ENCODE results near the gene ZCCHC7. TPM values are rescaled to one million over a fixed set of nuclear protein-coding genes. Genes with fewer than 3 reads are reported as not detected.

Gene ZCCHC7
- total and polyA plus RNA-seq, 2 of the 8 experiments (the other 6 are each of a cell fraction or from before 2014, with no cell fraction given), result 12.2 to 27.5 TPM

DNA sequence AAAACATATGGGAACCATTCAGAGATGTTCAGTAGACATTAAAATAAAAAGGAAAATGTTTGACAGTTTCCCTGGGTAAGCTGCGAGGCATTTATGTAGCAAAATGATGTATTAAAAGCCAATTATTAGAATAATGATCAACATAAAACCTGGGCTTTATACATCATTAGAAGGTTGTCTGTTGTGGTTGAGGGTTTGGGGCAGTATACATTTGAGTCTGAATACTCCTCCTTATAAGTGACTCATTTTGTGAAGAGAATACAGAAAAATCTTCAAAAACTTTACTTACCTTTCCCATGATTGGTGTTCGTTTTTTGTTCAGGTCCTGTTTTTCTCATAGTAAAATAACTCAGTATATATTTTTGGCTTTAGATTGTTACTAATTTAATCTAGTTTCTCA lies 119.5 kb downstream of the ZCCHC7 start:
- Histone ChIP-seq H3K9ac (replicated peaks in 1 of 4; ENCODE audit: extremely low read depth in 1 of 4, low read depth in 3 of 4, low read length in 3 of 4) (no peak overlapping the region), H2AFZ (ENCODE audit: low read length) (no peak overlapping the region), H2AK5ac (ENCODE audit: low read depth, low read length) (no peak overlapping the region), H2BK5ac (ENCODE audit: low read depth, low read length) (no peak overlapping the region), H3K56ac (replicated peaks; ENCODE audit: insufficient read length, low read depth, low read length) (no peak overlapping the region), H4K8ac (ENCODE audit: extremely low read depth, insufficient read depth, low read length) (no peak overlapping the region), H3K79me2 (ENCODE audit: control insufficient read depth in 1 of 2, insufficient read depth in 2 of 2, low read length in 2 of 2) (peaks cover 0 to 14% of the 10 kb centered on the region in 2 experiments; a peak in 1 of 4 replicates), H4K91ac (replicated peaks; ENCODE audit: insufficient read length, low read length) (no peak overlapping the region), H2BK20ac (ENCODE audit: low read length) (no peak overlapping the region), H2BK120ac (replicated peaks; ENCODE audit: low read depth, low read length) (no peak overlapping the region), H3K79me1 (ENCODE audit: low read depth, low read length) (0 out of 2 replicates have a peak, but pooled peaks cover 2% of the 10 kb centered on the region), H3K14ac (ENCODE audit: insufficient read length) (no peak overlapping the region), H3K4me3 (ENCODE audit: extremely low read depth in 1 of 4, insufficient read depth in 2 of 4, low read depth in 3 of 4, low read length in 4 of 4) (no peak overlapping the region), H3K23ac (ENCODE audit: insufficient read length) (no peak overlapping the region), H2BK12ac (ENCODE audit: low read depth, low read length) (no peak overlapping the region), H4K5ac (ENCODE audit: insufficient read length, low read depth, low read length) (no peak overlapping the region), H3K4ac (replicated peaks; ENCODE audit: insufficient read length, low read depth, low read length) (no peak overlapping the region), H3K4me2 (ENCODE audit: insufficient read depth in 1 of 2, low read depth in 2 of 2, low read length in 2 of 2) (no peak overlapping the region), H3K27me3 (replicated peaks in 1 of 4; ENCODE audit: control insufficient read depth in 3 of 4, extremely low read depth in 1 of 4, insufficient read depth in 3 of 4, low read length in 3 of 4) (no peaks in the 10 kb centered on the region), H3K23me2 (ENCODE audit: low read depth, low read length) (no peaks in the 10 kb centered on the region), H3K27ac (ENCODE audit: low read depth, low read length) (no peak overlapping the region), H4K20me1 (replicated peaks in 1 of 2; ENCODE audit: control insufficient read depth in 1 of 2, insufficient read depth in 2 of 2, low read length in 2 of 2) (no peaks in the 10 kb centered on the region), H3K18ac (ENCODE audit: extremely low read depth, low read length) (no peak overlapping the region), H3K36me3 (ENCODE audit: control insufficient read depth in 2 of 4, insufficient read depth in 4 of 4, low read length in 3 of 4) (no peaks in the 10 kb centered on the region), H3K4me1 (replicated peaks in 1 of 4; ENCODE audit: control insufficient read depth in 3 of 4, insufficient read depth in 4 of 4, low read length in 3 of 4) (peaks cover 0 to 6% (median 4%) of the 10 kb centered on the region in 4 experiments; a peak in 5 of 7 replicates), H2BK15ac (ENCODE audit: low read length) (no peak overlapping the region), H3K9me3 (ENCODE audit: insufficient read depth in 2 of 2, low read depth in 1 of 2, low read length in 1 of 2) (no peaks in the 10 kb centered on the region)
- DNase-seq (ENCODE audit: low read depth in 1 of 2, low spot score in 2 of 2) (no peak), FAIRE-seq (no peak)
- ChIA-PET POLR2A (ENCODE audit: partially characterized antibody) (no interaction called here), CTCF (ENCODE audit: partially characterized antibody) (interaction anchor here (1.5 kb wide), 1 partner anchor 11 kb away, joined by 8 read pairs; no protein-coding TSS in a partner anchor)
- 85% methylated on average over 2 of the region's 2 CpGs; no CpG with 5 or more reads in 1 of the 2 experiments for WGBS, 2 experiments (ENCODE audit: extremely low coverage in 1 of 2, insufficient coverage in 1 of 2, insufficient read length in 1 of 2, insufficient replicate concordance in 2 of 2, low coverage in 1 of 2, low lambda C conversion rate in 2 of 2, missing lambda C conversion rate in 1 of 2)
- TF ChIP-seq, protein P1, sequence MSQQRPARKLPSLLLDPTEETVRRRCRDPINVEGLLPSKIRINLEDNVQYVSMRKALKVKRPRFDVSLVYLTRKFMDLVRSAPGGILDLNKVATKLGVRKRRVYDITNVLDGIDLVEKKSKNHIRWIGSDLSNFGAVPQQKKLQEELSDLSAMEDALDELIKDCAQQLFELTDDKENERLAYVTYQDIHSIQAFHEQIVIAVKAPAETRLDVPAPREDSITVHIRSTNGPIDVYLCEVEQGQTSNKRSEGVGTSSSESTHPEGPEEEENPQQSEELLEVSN (IDR thresholded peaks at IDR 0.05), result no peak
- TF ChIP-seq CHD1 (IDR thresholded peaks at IDR 0.05; ENCODE audit: low read depth, low read length) (no peak), CTBP2 (IDR thresholded peaks at IDR 0.05; ENCODE audit: borderline replicate concordance, insufficient read depth, insufficient read length, low read length) (no peak), CHD2 (IDR thresholded peaks at IDR 0.05; ENCODE audit: low read length) (no peak), BCL11A (IDR thresholded peaks at IDR 0.05; ENCODE audit: low read depth in 2 of 2, low read length in 2 of 2) (no peak), JUN (IDR thresholded peaks at IDR 0.05; ENCODE audit: low read depth, low read length) (no peak), RAD21 (IDR thresholded peaks at IDR 0.05 in 1 of 2, conservative IDR thresholded peaks at IDR 0.05 in 1 of 2; ENCODE audit: low read depth in 2 of 2, low read length in 2 of 2) (no peak), JUND (IDR thresholded peaks at IDR 0.05; ENCODE audit: low read length) (no peak), FOSL1 (IDR thresholded peaks at IDR 0.05; ENCODE audit: insufficient read depth, low read depth, low read length) (no peak), SRF (IDR thresholded peaks at IDR 0.05; ENCODE audit: low read depth, low read length) (no peak), ASH2L (IDR thresholded peaks at IDR 0.05; ENCODE audit: low read length) (no peak), HDAC6 (IDR thresholded peaks at IDR 0.05; ENCODE audit: low read depth, low read length) (no peak)
- TF ChIP-seq, protein P2, sequence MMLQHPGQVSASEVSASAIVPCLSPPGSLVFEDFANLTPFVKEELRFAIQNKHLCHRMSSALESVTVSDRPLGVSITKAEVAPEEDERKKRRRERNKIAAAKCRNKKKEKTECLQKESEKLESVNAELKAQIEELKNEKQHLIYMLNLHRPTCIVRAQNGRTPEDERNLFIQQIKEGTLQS (IDR thresholded peaks at IDR 0.05; ENCODE audit: insufficient read depth, low read depth, low read length), result no peak
